Measurements from ENCODE around the gene OR4B1.
"Not testable (repeated sequence)": the region's sequence is repeated elsewhere in the genome, so short reads cannot be mapped to it uniquely, and the experiment has no call there.

Gene OR4B1

DNA sequence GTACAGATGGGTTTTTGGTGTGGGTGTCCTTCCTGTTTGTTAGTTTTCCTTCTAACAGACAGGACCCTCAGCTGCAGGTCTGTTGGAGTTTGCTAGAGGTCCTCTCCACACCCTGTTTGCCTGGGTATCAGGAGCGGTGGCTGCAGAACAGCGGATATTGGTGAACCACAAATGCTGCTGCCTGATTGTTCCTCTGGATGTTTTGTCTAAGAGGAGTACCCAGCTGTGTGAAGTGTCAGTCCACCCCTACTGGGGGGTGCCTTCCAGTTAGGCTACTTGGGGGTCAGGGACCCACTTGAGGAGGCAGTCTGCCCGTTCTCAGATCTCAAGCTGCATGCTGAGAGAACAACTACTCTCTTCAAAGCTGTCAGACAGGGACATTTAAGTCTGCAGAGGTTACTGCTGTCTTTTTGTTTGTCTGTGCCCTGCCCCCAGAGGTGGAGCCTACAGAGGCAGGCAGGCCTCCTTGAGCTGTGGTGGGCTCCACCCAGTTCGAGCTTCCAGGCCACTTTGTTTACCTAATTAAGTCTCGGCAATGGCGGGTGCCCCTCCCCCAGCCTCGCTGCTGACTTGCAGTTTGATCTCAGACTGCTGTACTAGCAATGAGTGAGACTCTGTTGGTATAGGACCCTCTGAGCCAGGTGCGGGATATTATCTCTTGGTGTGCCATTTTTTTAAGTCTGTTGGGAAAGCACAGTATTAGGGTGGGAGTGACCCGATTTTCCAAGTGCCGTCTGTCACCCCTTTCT, 25.5 kb upstream of the OR4B1 start:
- not testable (repeated sequence) for H3K4me3 ChIP-seq (ENCODE audit: low read length); H3K9ac ChIP-seq (ENCODE audit: low read depth, low read length)

GRCh38 chr11:48193876-48194275, 22.7 kb upstream of the OR4B1 start:
- Histone ChIP-seq H3K4me1 (ENCODE audit: insufficient read depth, low read length) (no peaks in the 10 kb centered on the region), H3K9me3 (ENCODE audit: insufficient read depth, low read depth, low read length) (peaks cover 69% of the 10 kb centered on the region), H3K36me3 (ENCODE audit: insufficient read depth, low read depth, low read length) (no peaks in the 10 kb centered on the region), H3K9ac (ENCODE audit: low read depth, low read length) (no peak overlapping the region), H3K27me3 (ENCODE audit: insufficient read depth, low read length) (no peaks in the 10 kb centered on the region), H3K4me3 (ENCODE audit: low read length) (no peak overlapping the region), H3K27ac (ENCODE audit: low read length) (no peak overlapping the region)

More for the DNA sequence above, 25.5 kb upstream of the OR4B1 start:
- H3K27me3 ChIP-seq (ENCODE audit: insufficient read depth, low read length); H3K4me1 ChIP-seq (ENCODE audit: insufficient read depth, low read length); H3K27ac ChIP-seq (ENCODE audit: low read length); H3K36me3 ChIP-seq (ENCODE audit: insufficient read depth, low read depth, low read length): not testable (repeated sequence)
- peaks cover 44% of the 10 kb centered on the region for H3K9me3 ChIP-seq (ENCODE audit: insufficient read depth, low read depth, low read length)

DNA sequence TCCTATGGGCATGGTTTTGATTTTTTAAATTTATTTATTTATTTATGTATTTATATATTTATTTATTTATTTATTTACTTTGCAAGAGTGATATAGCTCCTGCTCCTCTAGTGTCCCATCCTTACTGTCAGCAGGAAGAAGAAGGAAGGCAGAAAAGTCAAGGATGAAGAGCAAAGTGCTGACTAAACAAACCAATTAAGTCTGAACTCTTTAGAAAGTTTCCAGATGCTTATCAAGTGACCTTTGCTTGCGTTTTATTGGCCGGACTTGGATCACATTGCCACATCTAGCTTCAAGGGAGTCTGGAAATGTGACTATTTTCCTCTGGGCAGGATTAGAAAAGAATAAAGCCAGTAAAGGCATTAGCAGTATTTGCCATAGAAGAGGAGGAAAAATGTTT, 8.7 kb upstream of the OR4B1 start:
- Histone ChIP-seq H3K9me3 (ENCODE audit: insufficient read depth, low read depth, low read length) (peaks cover 85% of the 10 kb centered on the region), H3K9ac (ENCODE audit: low read depth, low read length) (no peak overlapping the region), H3K4me3 (ENCODE audit: low read length) (no peak overlapping the region), H3K36me3 (ENCODE audit: insufficient read depth, low read depth, low read length) (no peaks in the 10 kb centered on the region), H3K27me3 (ENCODE audit: insufficient read depth, low read length) (no peaks in the 10 kb centered on the region), H3K27ac (ENCODE audit: low read length) (no peak overlapping the region), H3K4me1 (ENCODE audit: insufficient read depth, low read length) (no peaks in the 10 kb centered on the region)

DNA sequence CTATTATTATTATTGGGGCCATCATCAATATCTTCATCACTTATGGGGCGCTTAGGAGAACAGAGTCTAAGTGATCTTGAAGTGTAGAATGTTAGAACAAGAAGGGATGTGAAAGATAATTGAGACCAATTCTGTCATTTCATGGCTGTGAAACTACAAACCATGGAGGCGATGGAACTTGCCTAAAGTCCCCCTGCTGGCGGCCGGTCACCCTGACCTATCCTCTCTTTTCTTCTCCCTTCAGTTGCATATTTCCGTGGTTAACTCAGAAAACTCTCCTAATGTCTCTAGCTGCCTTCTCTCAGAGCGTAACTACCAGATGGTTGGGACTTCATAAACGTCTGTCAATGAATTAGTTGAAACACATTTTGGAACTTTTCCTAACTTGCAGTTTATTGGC, 6.6 kb upstream of the OR4B1 start:
- no peaks in the 10 kb centered on the region for H3K27me3 ChIP-seq (ENCODE audit: insufficient read depth, low read length)
- peaks cover 89% of the 10 kb centered on the region for H3K9me3 ChIP-seq (ENCODE audit: insufficient read depth, low read depth, low read length)
- H3K4me1 ChIP-seq (ENCODE audit: insufficient read depth, low read length) = no peaks in the 10 kb centered on the region
- H3K9ac ChIP-seq (ENCODE audit: low read depth, low read length) = no peak overlapping the region
- no peak overlapping the region for H3K27ac ChIP-seq (ENCODE audit: low read length)
- H3K36me3 ChIP-seq (ENCODE audit: insufficient read depth, low read depth, low read length) = no peaks in the 10 kb centered on the region
- H3K4me3 ChIP-seq (ENCODE audit: low read length) = no peak overlapping the region

DNA sequence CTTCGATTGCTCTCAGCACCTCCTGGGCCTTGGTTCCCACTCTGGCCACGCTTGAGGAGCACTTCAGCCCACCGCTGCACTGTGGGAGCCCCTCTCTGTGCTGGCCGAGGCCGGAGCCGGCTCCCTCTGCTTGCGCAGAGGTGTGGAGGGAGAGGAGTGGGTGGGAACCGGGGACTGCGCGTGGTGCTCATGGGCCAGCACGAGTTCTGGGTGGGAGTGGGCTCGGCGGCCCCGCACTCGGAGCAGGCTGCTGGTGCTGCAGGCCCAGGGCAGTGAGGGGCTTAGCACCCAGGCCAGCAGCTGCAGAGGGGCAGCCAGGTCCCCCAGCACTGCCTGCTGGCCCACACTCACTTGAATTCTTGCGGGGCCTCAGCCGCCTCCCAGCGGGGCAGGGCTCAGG, 12.2 kb downstream of the OR4B1 start:
- no peak overlapping the region for H3K27ac ChIP-seq (ENCODE audit: low read length)
- no peak overlapping the region for H3K9ac ChIP-seq (ENCODE audit: low read depth, low read length)
- H3K9me3 ChIP-seq (ENCODE audit: insufficient read depth, low read depth, low read length) = peaks cover 54% of the 10 kb centered on the region
- no peaks in the 10 kb centered on the region for H3K27me3 ChIP-seq (ENCODE audit: insufficient read depth, low read length)
- no peaks in the 10 kb centered on the region for H3K4me1 ChIP-seq (ENCODE audit: insufficient read depth, low read length)
- H3K36me3 ChIP-seq (ENCODE audit: insufficient read depth, low read depth, low read length) = no peaks in the 10 kb centered on the region
- no peak overlapping the region for H3K4me3 ChIP-seq (ENCODE audit: low read length)

GRCh38 chr11:48230057-48230456, 13.4 kb downstream of the OR4B1 start:
- not testable (repeated sequence) for H3K4me3 ChIP-seq (ENCODE audit: low read length); H3K36me3 ChIP-seq (ENCODE audit: insufficient read depth, low read depth, low read length); H3K4me1 ChIP-seq (ENCODE audit: insufficient read depth, low read length); H3K27ac ChIP-seq (ENCODE audit: low read length); H3K9ac ChIP-seq (ENCODE audit: low read depth, low read length); H3K27me3 ChIP-seq (ENCODE audit: insufficient read depth, low read length)
- peaks cover 42% of the 10 kb centered on the region for H3K9me3 ChIP-seq (ENCODE audit: insufficient read depth, low read depth, low read length)

- H3K27me3 ChIP-seq (ENCODE audit: insufficient read depth, low read length) = no peaks in the 10 kb centered on the region
- no peak overlapping the region for H3K4me3 ChIP-seq (ENCODE audit: low read length)
- H3K4me1 ChIP-seq (ENCODE audit: insufficient read depth, low read length) = no peaks in the 10 kb centered on the region
- H3K9me3 ChIP-seq (ENCODE audit: insufficient read depth, low read depth, low read length) = peaks cover 65% of the 10 kb centered on the region
- no peaks in the 10 kb centered on the region for H3K36me3 ChIP-seq (ENCODE audit: insufficient read depth, low read depth, low read length)
- H3K27ac ChIP-seq (ENCODE audit: low read length) = no peak overlapping the region
- no peak overlapping the region for H3K9ac ChIP-seq (ENCODE audit: low read depth, low read length)
These were observed 21.1 kb downstream of the OR4B1 start for GRCh38 chr11:48237727-48238126.

DNA sequence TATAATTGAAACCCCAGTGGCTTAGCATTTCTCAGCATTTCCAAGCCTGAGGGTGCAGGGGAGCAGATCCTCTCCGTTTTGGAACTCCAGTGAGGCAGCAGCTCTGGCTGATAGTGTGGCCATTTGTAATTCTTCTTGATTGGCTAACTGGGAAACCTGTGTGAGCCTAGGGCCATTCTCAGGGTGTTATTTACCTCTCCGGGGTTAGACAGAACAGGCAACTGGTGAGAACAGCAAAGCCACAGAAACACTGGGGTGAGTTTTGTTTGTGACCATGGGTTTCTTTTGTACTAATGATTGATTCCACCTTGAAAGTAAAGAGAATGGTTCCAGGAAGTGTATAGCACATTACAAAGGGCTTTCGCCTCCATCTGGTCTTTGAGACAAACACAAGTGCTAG, 25.9 kb downstream of the OR4B1 start:
- Histone ChIP-seq H3K9me3 (ENCODE audit: insufficient read depth, low read depth, low read length) (peaks cover 90% of the 10 kb centered on the region), H3K4me3 (ENCODE audit: low read length) (no peak overlapping the region), H3K4me1 (ENCODE audit: insufficient read depth, low read length) (no peaks in the 10 kb centered on the region), H3K27ac (ENCODE audit: low read length) (no peak overlapping the region), H3K9ac (ENCODE audit: low read depth, low read length) (no peak overlapping the region), H3K27me3 (ENCODE audit: insufficient read depth, low read length) (no peaks in the 10 kb centered on the region), H3K36me3 (ENCODE audit: insufficient read depth, low read depth, low read length) (no peaks in the 10 kb centered on the region)

GRCh38 chr11:48244804-48245203, 28.2 kb downstream of the OR4B1 start, which contains the start of gene OR4X2:
OR4X2 (plus strand) TSS chr11:48245104; CDS start chr11:48245104, 0 bp downstream.
- Histone ChIP-seq H3K4me3 (ENCODE audit: low read length) (no peak within 1 kb of the TSS; the same call in 1 of the 2 replicates), H3K9ac (ENCODE audit: low read depth, low read length) (no peak within 1 kb of the TSS), H3K27me3 (ENCODE audit: insufficient read depth, low read length) (no peaks in the 10 kb centered on the region), H3K27ac (ENCODE audit: low read length) (no peak within 1 kb of the TSS), H3K4me1 (ENCODE audit: insufficient read depth, low read length) (no peaks in the 10 kb centered on the region), H3K9me3 (ENCODE audit: insufficient read depth, low read depth, low read length) (peaks cover 82% of the 10 kb centered on the region), H3K36me3 (ENCODE audit: insufficient read depth, low read depth, low read length) (no peaks in the 10 kb centered on the region)

- no peaks in the 10 kb centered on the region for H3K4me1 ChIP-seq (ENCODE audit: insufficient read depth, low read length)
- no peaks in the 10 kb centered on the region for H3K27me3 ChIP-seq (ENCODE audit: insufficient read depth, low read length)
- no peaks in the 10 kb centered on the region for H3K36me3 ChIP-seq (ENCODE audit: insufficient read depth, low read depth, low read length)
- no peak overlapping the region for H3K27ac ChIP-seq (ENCODE audit: low read length)
- peaks cover 76% of the 10 kb centered on the region for H3K9me3 ChIP-seq (ENCODE audit: insufficient read depth, low read depth, low read length)
- no peak overlapping the region for H3K4me3 ChIP-seq (ENCODE audit: low read length)
- H3K9ac ChIP-seq (ENCODE audit: low read depth, low read length) = no peak overlapping the region
These were observed 32.3 kb downstream of the OR4B1 start for GRCh38 chr11:48248902-48249301.

DNA sequence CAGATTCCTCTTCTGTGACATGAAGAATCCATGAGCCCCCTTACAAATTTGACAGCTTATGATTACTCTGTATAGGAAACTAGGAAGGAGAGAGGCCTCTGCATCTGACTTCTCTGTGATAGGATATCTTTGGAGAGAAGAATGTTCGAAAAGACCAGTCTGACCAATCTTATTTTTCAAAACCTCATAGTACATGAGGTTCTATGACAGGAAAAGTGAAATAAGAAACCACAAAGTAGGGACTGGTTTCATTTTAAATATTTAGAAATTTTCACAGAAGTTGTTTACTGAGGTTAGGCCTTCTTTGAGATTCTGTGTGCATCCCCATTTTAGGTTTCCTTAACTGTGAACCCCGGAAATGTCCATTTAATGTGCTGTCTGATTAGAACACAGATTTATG, 45.0 kb downstream of the OR4B1 start:
- H3K36me3 ChIP-seq (ENCODE audit: insufficient read depth, low read depth, low read length) = no peaks in the 10 kb centered on the region
- no peaks in the 10 kb centered on the region for H3K4me1 ChIP-seq (ENCODE audit: insufficient read depth, low read length)
- no peak overlapping the region for H3K9ac ChIP-seq (ENCODE audit: low read depth, low read length)
- no peaks in the 10 kb centered on the region for H3K27me3 ChIP-seq (ENCODE audit: insufficient read depth, low read length)
- peaks cover 73% of the 10 kb centered on the region for H3K9me3 ChIP-seq (ENCODE audit: insufficient read depth, low read depth, low read length)
- H3K4me3 ChIP-seq (ENCODE audit: low read length) = no peak overlapping the region
- H3K27ac ChIP-seq (ENCODE audit: low read length) = no peak overlapping the region

- H3K27ac ChIP-seq (ENCODE audit: low read length) = no peak within 1 kb of the TSS
- H3K27me3 ChIP-seq (ENCODE audit: insufficient read depth, low read length) = no peaks in the 10 kb centered on the region
- no peaks in the 10 kb centered on the region for H3K4me1 ChIP-seq (ENCODE audit: insufficient read depth, low read length)
- peaks cover 66% of the 10 kb centered on the region for H3K9me3 ChIP-seq (ENCODE audit: insufficient read depth, low read depth, low read length)
- H3K36me3 ChIP-seq (ENCODE audit: insufficient read depth, low read depth, low read length) = no peaks in the 10 kb centered on the region
- no peak within 1 kb of the TSS for H3K9ac ChIP-seq (ENCODE audit: low read depth, low read length)
- H3K4me3 ChIP-seq (ENCODE audit: low read length) = no peak within 1 kb of the TSS
These were observed 46.9 kb downstream of the OR4B1 start, which contains the start of gene OR4X1 for GRCh38 chr11:48263423-48263911. OR4X1 (plus strand) TSS chr11:48263861; CDS start chr11:48263861, 0 bp downstream.

Measured in iPS-20b (cell line).